Heart right ventricle (tissue), 16 donors: Measurements from ENCODE around the gene ENTREP3. TPM values are rescaled to one million over a fixed set of nuclear protein-coding genes. Genes with fewer than 3 reads are reported as not detected.

Experiments used
- ATAC-seq, 8 donors: fragments of 200-7000 bp; cut with Tn5 transposase; one replicate each; pipeline ENCODE4 v1.9.1; 2020; ENCODE audit warnings: mild to moderate bottlenecking in 8 of 8, moderate library complexity in 8 of 8, moderate number of reproducible peaks in 1 of 8
- DNase-seq, 2 donors: peaks; one replicate each; pipeline ENCODE4 v3.0.0-alpha.2; 2020
- H3K27ac ChIP-seq, 10 donors: fragments of 200-600 bp; sonication (generic) in 2 of 10; one replicate each; pipeline versions ENCODE4 v1.5.0 to v1.8.0; 2020 to 2022; ENCODE audit warnings: mild to moderate bottlenecking in 3 of 10
- H3K27me3 ChIP-seq, 7 donors: fragments of 200-600 bp; one replicate each; pipeline ENCODE4 v1.8.0; 2021 to 2022; ENCODE audit warnings: mild to moderate bottlenecking in 2 of 7
- H3K36me3 ChIP-seq, 9 donors: fragments of 200-600 bp; sonication (generic) in 1 of 9; one replicate each; pipeline versions ENCODE4 v1.5.0 to v1.8.0; 2020 to 2022; ENCODE audit warnings: mild to moderate bottlenecking in 2 of 9
- H3K4me1 ChIP-seq, 9 donors: fragments of 200-600 bp; sonication (generic) in 1 of 9; one replicate each; pipeline versions ENCODE4 v1.5.0 to v1.8.0; 2020 to 2022; ENCODE audit warnings: mild to moderate bottlenecking in 4 of 9
- H3K4me3 ChIP-seq, 10 donors: fragments of 200-600 bp; sonication (generic) in 2 of 10; one replicate each; pipeline versions ENCODE4 v1.5.0 to v1.8.0; 2020 to 2022; ENCODE audit warnings: mild to moderate bottlenecking in 7 of 10, moderate library complexity in 2 of 10
- H3K9me3 ChIP-seq, 11 donors: fragments of 200-600 bp in 10 of 11; sonication (generic) in 2 of 11; one replicate each; pipeline versions ENCODE4 v1.5.0 to v1.8.0; 2013 to 2022; ENCODE audit warnings: mild to moderate bottlenecking in 2 of 11, control low read depth in 1 of 11, moderate library complexity in 1 of 11
- CTCF ChIP-seq, 9 donors: fragments of 200-600 bp; sonication (generic) in 2 of 9; IDR thresholded peaks; one replicate each; pipeline versions ENCODE4 v1.5.0 to v1.8.0; 2021 to 2022; ENCODE audit warnings: antibody characterized with exemption in 9 of 9, mild to moderate bottlenecking in 5 of 9, moderate library complexity in 1 of 9
- WGBS, 2 donors: extraction: QIAGEN DNeasy Blood & Tissue Kit; methylation state at CpG; one replicate each; pipeline ENCODE4 v1.1.7; 2013; ENCODE audit warnings: inconsistent platforms in 1 of 2; 5-methylcytosine and 5-hydroxymethylcytosine counted together
- intact Hi-C, 10 donors: fragments of 100-400 bp; cut with DNase I; formaldehyde crosslinking; loops; one replicate each; pipeline versions ENCODE4 v1.11.1 to v1.14.2; 2022
- polyA plus RNA-seq, 2 donors: library from polyadenylated mRNA; stranded (reverse); fragments of 200-250 nt; gene quantifications; one replicate each; pipeline ENCODE4 v1.2.3, GENCODE V29; 2013
- total RNA-seq, 10 donors: library from RNA; stranded (reverse); fragmentation: NEBNext Ultra II Directional in 3 of 10; extraction: Animal tissue kit (Norgen Biotek cat#: 25700) in 3 of 10; gene quantifications; one replicate each; pipeline versions ENCODE4 v1.2.1 to v1.2.4, GENCODE V29; 2021 to 2023
- donor health status: Arrhythmogenic right ventricular cardiomyopathy.
- donor health status: ischemic (EF 13 %, LVEDD 7.1; RV severe dilation, severe dysfunction).
- donor health status: healthy with polysubstance abuse.
- donor health status: DM: no; HTN: yes; CAD: no.
- donor health status: DM: no; HTN: no; CAD: no.
- donor health status: ischemic (EF 25% LVEDD 6.9; RV normal size, moderate dysfunction).
- donor health status: ischemic (EF 25% LVEDD 5.7; RV mildly dilated, moderate dysfunction).
- donor health status: healthy.
- donor health status: DM: yes; HTN: yes; CAD: no.
- donor health status: Ischemic cardiomyopathy.
- donor health status: ischemic (EF 35%, LVEDD 5.7; RV mildly dilated, moderate dysfunction).
- donor health status: nonischemic (EF 11% LVEDD 7.7; RV severe dilation, severe dysfunction).
- donor health status: DM: yes; HTN: yes; CAD: no.
- donor health status: PGD.
- donor health status: ischemic (EF 29% LVEDD 5.4; RV normal size, mild dysfunction).
- donor health status: nonischemic (EF 23%, LVEDD 6.1; RV moderate dilation, normal function).

ENTREP3 gene
- total and polyA plus RNA-seq, 12 donors = 7.1 to 21.0 (median 11.3) TPM

- Histone ChIP-seq H3K4me1 (peaks cover 5 to 15% (median 9%) of the 10 kb centered on the region in 9 donors), H3K36me3 (peaks cover 0 to 24% (median 0%) of the 10 kb centered on the region in 9 donors), H3K4me3 (no peak overlapping the region), H3K27me3 (no peaks in the 10 kb centered on the region), H3K9me3 (no peaks in the 10 kb centered on the region), H3K27ac (no peak overlapping the region)
- DNase-seq (no peak), ATAC-seq (no peak)
- intact Hi-C loops = loop anchor here in 1 of 10 donors (10.0 kb wide), 1 partner anchor 395 kb away; no protein-coding TSS in a partner anchor
- TF ChIP-seq CTCF (IDR thresholded peaks at IDR 0.05) = no peak
- WGBS, 2 donors = 92% methylated on average over 4 of the region's 4 CpGs
Measured at GRCh38 chr1:155199792-155200191, 55.5 kb downstream of the ENTREP3 start.

- Histone ChIP-seq H3K9me3 (no peaks in the 10 kb centered on the region), H3K4me1 (peaks cover 6 to 26% (median 20%) of the 10 kb centered on the region in 9 donors), H3K36me3 (peaks cover 0 to 24% (median 0%) of the 10 kb centered on the region in 9 donors), H3K27ac (no peak overlapping the region), H3K27me3 (no peaks in the 10 kb centered on the region), H3K4me3 (no peak overlapping the region)
- no peak for DNase-seq
- 92 to 93% methylated on average over 3 of the region's 3 CpGs for WGBS, 2 donors
- TF ChIP-seq CTCF (IDR thresholded peaks at IDR 0.05) = no peak
- intact Hi-C loops = no loop called here
- no peak for ATAC-seq
Measured at GRCh38 chr1:155198547-155198906, 56.8 kb downstream of the ENTREP3 start.

- WGBS, 2 donors = 93 to 95% methylated on average over 15 of the region's 15 CpGs
- Histone ChIP-seq H3K36me3 (peaks cover 0 to 24% (median 0%) of the 10 kb centered on the region in 9 donors), H3K27me3 (no peaks in the 10 kb centered on the region), H3K27ac (no peak overlapping the region), H3K9me3 (no peaks in the 10 kb centered on the region), H3K4me3 (no peak overlapping the region), H3K4me1 (peaks cover 6 to 31% (median 25%) of the 10 kb centered on the region in 9 donors)
- intact Hi-C loops = no loop called here
- DNase-seq (no peak), ATAC-seq (no peak)
- no peak for TF ChIP-seq CTCF (IDR thresholded peaks at IDR 0.05)
Measured at GRCh38 chr1:155197901-155198546, 57.3 kb downstream of the ENTREP3 start.

Other genes with a start within 250 kb of the ENTREP3 start
- under 1 TPM in 9 of 10 donors, not detected in 1; 0.15 to 0.67 (median 0.30) TPM for gene DCST2, start 221.7 kb downstream of the ENTREP3 start, total RNA-seq
- 1 to 10 TPM in 1 of 2 donors, under 1 TPM in 1; 0.38 to 1.8 TPM for gene DCST2, start 221.7 kb downstream of the ENTREP3 start, polyA plus RNA-seq
- gene DCST1, start 221.7 kb downstream of the ENTREP3 start, total RNA-seq = not detected
- gene DCST1, start 221.7 kb downstream of the ENTREP3 start, polyA plus RNA-seq = under 1 TPM in 1 of 2 donors, not detected in 1; 0.29 TPM
- 100 to 1,000 TPM in 1 of 10 donors, 10 to 100 TPM in 9; 46.7 to 146 (median 58.5) TPM for gene ADAM15, start 204.2 kb downstream of the ENTREP3 start, total RNA-seq
- 100 to 1,000 TPM; 144 to 305 TPM for gene ADAM15, start 204.2 kb downstream of the ENTREP3 start, polyA plus RNA-seq
- gene EFNA4, start 191.7 kb downstream of the ENTREP3 start, total RNA-seq = 1 to 10 TPM in 8 of 10 donors, under 1 TPM in 2; 0.49 to 2.8 (median 1.8) TPM
- gene EFNA4, start 191.7 kb downstream of the ENTREP3 start, polyA plus RNA-seq = 1 to 10 TPM; 4.2 to 5.4 TPM
- gene EFNA3, start 176.6 kb downstream of the ENTREP3 start, total RNA-seq = 1 to 10 TPM in 1 of 10 donors, under 1 TPM in 8, not detected in 1; 0.23 to 1.9 (median 0.46) TPM
- gene EFNA3, start 176.6 kb downstream of the ENTREP3 start, polyA plus RNA-seq = 1 to 10 TPM in 1 of 2 donors, under 1 TPM in 1; 0.95 to 1.8 TPM
- gene EFNA1, start 127.6 kb downstream of the ENTREP3 start, total RNA-seq = 10 to 100 TPM; 28.9 to 50.0 (median 35.6) TPM
- gene EFNA1, start 127.6 kb downstream of the ENTREP3 start, polyA plus RNA-seq = 100 to 1,000 TPM in 1 of 2 donors, 10 to 100 TPM in 1; 44.2 to 104 TPM
- gene SLC50A1, start 119.6 kb downstream of the ENTREP3 start, total RNA-seq = 10 to 100 TPM in 2 of 10 donors, 1 to 10 TPM in 8; 5.5 to 16.8 (median 7.9) TPM
- gene SLC50A1, start 119.6 kb downstream of the ENTREP3 start, polyA plus RNA-seq = 10 to 100 TPM; 23.2 to 33.7 TPM
- 10 to 100 TPM; 48.2 to 70.9 (median 53.4) TPM for gene DPM3, start 115.0 kb downstream of the ENTREP3 start, total RNA-seq
- gene DPM3, start 115.0 kb downstream of the ENTREP3 start, polyA plus RNA-seq = 100 to 1,000 TPM; 144 to 304 TPM
- 100 to 1,000 TPM in 9 of 10 donors, 10 to 100 TPM in 1; 96.1 to 173 (median 114) TPM for gene KRTCAP2, start 82.2 kb downstream of the ENTREP3 start, total RNA-seq
- gene KRTCAP2, start 82.2 kb downstream of the ENTREP3 start, polyA plus RNA-seq = 100 to 1,000 TPM; 302 to 355 TPM
- under 1 TPM in 2 of 10 donors, not detected in 8; 0.10 to 0.35 TPM for gene TRIM46, start 81.6 kb downstream of the ENTREP3 start, total RNA-seq
- gene TRIM46, start 81.6 kb downstream of the ENTREP3 start, polyA plus RNA-seq = under 1 TPM; 0.04 to 0.07 TPM
- 1 to 10 TPM; 3.8 to 8.8 (median 6.4) TPM for gene THBS3, start 47.6 kb downstream of the ENTREP3 start, total RNA-seq
- 10 to 100 TPM in 1 of 2 donors, 1 to 10 TPM in 1; 4.9 to 23.5 TPM for gene THBS3, start 47.6 kb downstream of the ENTREP3 start, polyA plus RNA-seq
- gene MTX1, start 46.8 kb downstream of the ENTREP3 start, total RNA-seq = 10 to 100 TPM; 13.1 to 25.8 (median 17.1) TPM
- gene MTX1, start 46.8 kb downstream of the ENTREP3 start, polyA plus RNA-seq = 10 to 100 TPM; 33.9 to 49.7 TPM
- 10 to 100 TPM; 54.1 to 73.1 (median 60.1) TPM for gene SCAMP3, start 6.9 kb upstream of the ENTREP3 start, total RNA-seq
- 100 to 1,000 TPM in 1 of 2 donors, 10 to 100 TPM in 1; 47.9 to 109 TPM for gene SCAMP3, start 6.9 kb upstream of the ENTREP3 start, polyA plus RNA-seq
- 10 to 100 TPM; 12.5 to 21.9 (median 18.0) TPM for gene CLK2, start 18.0 kb upstream of the ENTREP3 start, total RNA-seq
- gene CLK2, start 18.0 kb upstream of the ENTREP3 start, polyA plus RNA-seq = 10 to 100 TPM; 17.4 to 47.1 TPM
- 1 to 10 TPM in 5 of 10 donors, under 1 TPM in 5; 0.68 to 1.7 (median 1.0) TPM for gene HCN3, start 22.0 kb upstream of the ENTREP3 start, total RNA-seq
- 1 to 10 TPM in 1 of 2 donors, under 1 TPM in 1; 0.81 to 3.2 TPM for gene HCN3, start 22.0 kb upstream of the ENTREP3 start, polyA plus RNA-seq
- gene PKLR, start 46.0 kb upstream of the ENTREP3 start, total RNA-seq = under 1 TPM in 1 of 10 donors, not detected in 9; 0.11 TPM
- not detected for gene PKLR, start 46.0 kb upstream of the ENTREP3 start, polyA plus RNA-seq
- 100 to 1,000 TPM in 1 of 10 donors, 10 to 100 TPM in 9; 63.1 to 108 (median 76.9) TPM for gene FDPS, start 53.4 kb upstream of the ENTREP3 start, total RNA-seq
- 100 to 1,000 TPM; 109 to 113 TPM for gene FDPS, start 53.4 kb upstream of the ENTREP3 start, polyA plus RNA-seq
- gene RUSC1, start 65.4 kb upstream of the ENTREP3 start, total RNA-seq = 10 to 100 TPM; 11.4 to 22.8 (median 15.1) TPM
- gene RUSC1, start 65.4 kb upstream of the ENTREP3 start, polyA plus RNA-seq = 10 to 100 TPM; 25.0 to 26.4 TPM